Memory B cell (primary cell): ENCODE measurements around the gene TRIM13.
A peak's percentile ranks its signal among the peaks of the same experiment; 100 is the strongest.
"Not testable (repeated sequence)": the region's sequence is repeated elsewhere in the genome, so short reads cannot be mapped to it uniquely, and the experiment has no call there.

Source experiments
- ATAC-seq: fragments of 150-1000 bp; cut with Tn5 transposase; 2 replicates; pipeline ENCODE4 v1.10.0; 2021; ENCODE audit warnings: low read depth, mild to moderate bottlenecking, moderate library complexity
- DNase-seq, 2 donors: peaks; one replicate each; pipeline ENCODE4 v3.0.0; 2022; ENCODE audit warnings: low spot score in 2 of 2
- H3K27ac Mint-ChIP-seq: one replicate; pipeline ENCODE4 v1.8.0; 2022; ENCODE audit warnings: mild to moderate bottlenecking, moderate library complexity, mixed read lengths
- H3K27me3 Mint-ChIP-seq: one replicate; pipeline ENCODE4 v1.8.0; 2022; ENCODE audit warnings: mixed read lengths
- H3K36me3 Mint-ChIP-seq: one replicate; pipeline ENCODE4 v1.8.0; 2022; ENCODE audit warnings: mild to moderate bottlenecking, mixed read lengths
- H3K4me1 Mint-ChIP-seq: one replicate; pipeline ENCODE4 v1.8.0; 2022; ENCODE audit warnings: mixed read lengths
- H3K4me3 Mint-ChIP-seq: one replicate; pipeline ENCODE4 v1.8.0; 2022; ENCODE audit warnings: mild to moderate bottlenecking, moderate library complexity, mixed read lengths
- H3K9me3 Mint-ChIP-seq: one replicate; pipeline ENCODE4 v1.8.0; 2022; ENCODE audit warnings: mixed read lengths

The TRIM13 gene

DNA sequence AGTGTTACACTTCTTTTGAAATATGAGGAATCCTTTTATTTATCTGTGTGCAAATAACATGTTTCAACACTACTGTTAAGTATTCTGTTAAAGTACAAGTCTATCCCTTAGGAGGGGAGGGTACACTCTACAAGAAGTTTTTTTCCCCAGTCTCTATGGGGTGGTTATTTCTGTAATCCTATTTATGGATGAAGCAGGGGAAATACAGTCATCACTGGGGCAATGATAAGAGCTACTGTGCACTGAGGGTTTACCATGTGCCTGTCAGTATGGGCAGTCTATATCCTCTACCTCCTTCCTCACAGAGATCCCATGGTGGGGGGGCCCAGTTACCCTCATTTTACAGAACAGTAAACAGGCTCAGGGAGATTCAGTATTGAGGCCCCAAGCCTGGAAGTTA lies 16.6 kb upstream of the TRIM13 start:
- no peaks in the 10 kb centered on the region for H3K9me3 Mint-ChIP-seq
- H3K36me3 Mint-ChIP-seq, result peaks cover 4% of the 10 kb centered on the region
- peaks cover 4% of the 10 kb centered on the region for H3K4me1 Mint-ChIP-seq
- no peak for DNase-seq
- H3K27ac Mint-ChIP-seq, result no peak overlapping the region
- H3K27me3 Mint-ChIP-seq, result no peaks in the 10 kb centered on the region
- H3K4me3 Mint-ChIP-seq, result no peak overlapping the region
- no peak for ATAC-seq

DNA sequence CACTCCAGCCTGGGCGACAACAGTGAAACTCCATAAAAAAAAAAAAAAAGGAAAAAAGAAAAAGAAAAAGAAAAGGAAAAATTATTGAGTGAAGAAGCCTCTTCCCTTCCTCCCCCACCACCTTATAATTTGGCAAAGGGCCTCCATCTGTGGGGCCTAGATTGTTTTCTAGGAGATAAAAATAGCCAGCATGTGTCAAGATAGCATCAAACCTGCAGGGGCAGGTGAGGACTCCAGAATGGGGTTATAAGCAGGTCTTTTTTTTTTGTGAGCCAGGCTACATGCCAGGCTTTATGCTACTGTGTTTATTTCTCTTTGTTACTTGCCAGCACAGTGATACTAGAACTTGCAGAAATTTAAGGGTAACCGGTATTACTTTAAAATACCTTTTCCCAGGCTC lies 11.7 kb upstream of the TRIM13 start:
- DNase-seq (no peak), ATAC-seq (no peak)
- Mint-ChIP-seq H3K4me3 (no peak overlapping the region), H3K4me1 (no peaks in the 10 kb centered on the region), H3K27ac (no peak overlapping the region), H3K36me3 (peaks cover 4% of the 10 kb centered on the region), H3K27me3 (no peaks in the 10 kb centered on the region), H3K9me3 (no peaks in the 10 kb centered on the region)

DNA sequence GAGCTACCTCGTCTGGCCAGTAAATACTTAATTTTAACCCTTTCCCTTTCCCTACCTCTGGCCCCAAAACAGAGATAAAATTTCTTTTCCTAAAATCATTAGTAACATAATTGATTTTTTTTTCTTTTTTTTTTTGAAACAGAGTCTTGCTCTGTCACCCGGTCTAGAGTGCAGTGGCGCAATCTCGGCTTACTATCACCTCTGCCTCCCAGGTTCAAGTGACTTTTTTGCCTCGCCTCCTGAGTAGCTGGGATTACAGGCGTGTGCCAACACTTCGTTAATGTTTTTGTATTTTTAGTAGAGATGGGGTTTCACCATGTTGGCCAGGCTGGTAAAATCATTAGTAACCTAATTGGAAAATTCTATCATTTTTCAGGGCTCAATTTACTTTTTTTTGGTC lies 10.4 kb upstream of the TRIM13 start:
- Mint-ChIP-seq H3K27ac (peak overlapping the region; percentile 21), H3K4me3 (no peak overlapping the region), H3K9me3 (no peaks in the 10 kb centered on the region), H3K4me1 (peaks cover under 1% of the 10 kb centered on the region), H3K36me3 (peaks cover 4% of the 10 kb centered on the region), H3K27me3 (no peaks in the 10 kb centered on the region)
- DNase-seq, result no peak
- ATAC-seq, result no peak

DNA sequence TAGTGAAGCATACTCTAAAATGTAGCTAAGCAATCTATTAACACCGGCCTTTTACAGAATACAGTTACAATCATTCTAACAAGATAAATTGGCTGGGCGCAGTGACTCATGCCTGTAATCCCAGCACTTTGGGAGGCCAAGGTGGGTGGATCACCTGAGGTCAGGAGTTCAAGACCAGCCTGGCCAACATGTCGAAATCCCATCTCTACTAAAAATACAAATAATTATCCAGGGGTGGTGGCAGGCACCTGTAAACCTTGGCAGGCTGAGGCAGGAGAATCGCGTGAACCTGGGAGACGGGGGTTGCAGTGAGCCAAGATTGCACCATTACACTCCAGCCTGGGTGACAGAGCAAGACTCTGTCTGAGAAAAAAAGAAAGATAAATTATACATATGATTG lies 6.2 kb upstream of the TRIM13 start:
- H3K4me3 Mint-ChIP-seq, DNase-seq, H3K36me3 Mint-ChIP-seq, H3K9me3 Mint-ChIP-seq, H3K27me3 Mint-ChIP-seq, ATAC-seq, H3K27ac Mint-ChIP-seq, H3K4me1 Mint-ChIP-seq: not testable (repeated sequence)

DNA sequence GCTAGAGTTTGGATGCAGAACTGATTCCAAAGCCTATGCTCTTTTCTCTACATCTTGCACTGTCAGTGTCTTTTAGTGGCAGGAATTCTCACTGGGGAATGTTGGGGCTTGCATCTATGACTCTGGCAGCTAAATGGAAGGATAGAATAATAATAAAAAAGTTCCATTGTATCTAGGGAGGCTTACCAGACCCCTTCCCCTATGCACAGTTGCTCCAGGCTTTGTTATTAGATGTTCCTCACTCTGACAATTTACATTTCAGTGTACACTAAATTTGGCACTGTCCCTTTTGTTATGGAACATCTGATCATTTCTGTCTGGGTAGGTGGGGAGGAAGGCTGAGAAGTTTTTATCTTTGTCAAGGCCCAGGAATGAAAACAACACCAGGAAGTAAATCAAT lies 3.7 kb upstream of the TRIM13 start:
- Mint-ChIP-seq H3K27me3 (no peaks in the 10 kb centered on the region), H3K9me3 (no peaks in the 10 kb centered on the region)

DNA sequence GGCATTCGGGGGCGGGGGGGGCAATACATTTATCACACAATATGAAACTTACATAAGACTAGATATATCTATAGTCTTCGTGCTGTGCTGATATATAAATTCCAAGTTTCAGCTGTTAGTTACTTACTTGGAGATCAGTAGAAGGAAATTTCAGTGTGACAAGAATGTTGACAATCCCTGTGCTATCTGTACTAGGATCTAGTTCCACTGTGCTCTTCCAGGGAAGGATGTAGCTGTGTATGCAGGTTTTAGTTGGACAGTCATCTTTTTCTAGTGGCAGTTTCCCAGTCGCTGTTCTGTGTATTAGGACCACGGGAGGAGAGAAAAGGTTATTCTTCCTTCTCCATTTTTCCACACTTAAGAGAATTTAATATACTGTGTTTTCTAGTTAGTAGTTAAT lies 3.2 kb upstream of the TRIM13 start:
- peaks cover 5% of the 10 kb centered on the region for H3K36me3 Mint-ChIP-seq
- no peaks in the 10 kb centered on the region for H3K9me3 Mint-ChIP-seq
- no peak overlapping the region for H3K27ac Mint-ChIP-seq
- DNase-seq, result no peak
- H3K4me1 Mint-ChIP-seq, result peaks cover 18% of the 10 kb centered on the region
- no peaks in the 10 kb centered on the region for H3K27me3 Mint-ChIP-seq
- no peak for ATAC-seq
- H3K4me3 Mint-ChIP-seq, result no peak overlapping the region

More for the DNA sequence above, 3.7 kb upstream of the TRIM13 start:
- Mint-ChIP-seq H3K27ac (no peak overlapping the region), H3K4me3 (no peak overlapping the region), H3K36me3 (peaks cover 2% of the 10 kb centered on the region), H3K4me1 (peaks cover 14% of the 10 kb centered on the region)
- DNase-seq (no peak), ATAC-seq (no peak)

DNA sequence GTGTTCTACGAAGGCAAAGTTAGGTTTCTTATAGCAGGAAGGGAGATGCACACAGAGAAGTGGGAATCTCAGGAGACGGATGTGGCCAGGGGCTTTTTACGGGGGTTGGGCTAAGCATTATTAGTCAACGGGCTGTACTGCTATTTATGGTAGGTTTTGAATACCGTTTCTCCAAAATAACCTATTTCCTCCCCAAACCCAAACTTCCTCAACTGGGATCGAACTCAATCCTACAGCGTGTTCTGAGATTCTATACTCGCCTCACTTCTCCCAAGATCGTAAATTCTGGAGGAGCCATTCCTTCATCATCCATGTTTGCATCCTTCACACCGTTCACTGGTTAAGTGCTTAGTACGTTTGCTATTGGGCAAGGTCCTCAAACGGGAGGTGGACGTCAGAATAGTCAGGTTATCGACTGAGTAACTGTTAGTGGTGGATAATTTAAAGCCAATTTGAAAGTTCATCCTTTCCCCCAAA lies 1.2 kb upstream of the TRIM13 start:
- Mint-ChIP-seq H3K4me1 (peaks cover 26% of the 10 kb centered on the region), H3K36me3 (peaks cover 13% of the 10 kb centered on the region), H3K9me3 (no peaks in the 10 kb centered on the region), H3K4me3 (peak overlapping the region; percentile 77), H3K27me3 (no peaks in the 10 kb centered on the region), H3K27ac (peak overlapping the region; percentile 71)
- no peak for ATAC-seq
- no peak for DNase-seq

DNA sequence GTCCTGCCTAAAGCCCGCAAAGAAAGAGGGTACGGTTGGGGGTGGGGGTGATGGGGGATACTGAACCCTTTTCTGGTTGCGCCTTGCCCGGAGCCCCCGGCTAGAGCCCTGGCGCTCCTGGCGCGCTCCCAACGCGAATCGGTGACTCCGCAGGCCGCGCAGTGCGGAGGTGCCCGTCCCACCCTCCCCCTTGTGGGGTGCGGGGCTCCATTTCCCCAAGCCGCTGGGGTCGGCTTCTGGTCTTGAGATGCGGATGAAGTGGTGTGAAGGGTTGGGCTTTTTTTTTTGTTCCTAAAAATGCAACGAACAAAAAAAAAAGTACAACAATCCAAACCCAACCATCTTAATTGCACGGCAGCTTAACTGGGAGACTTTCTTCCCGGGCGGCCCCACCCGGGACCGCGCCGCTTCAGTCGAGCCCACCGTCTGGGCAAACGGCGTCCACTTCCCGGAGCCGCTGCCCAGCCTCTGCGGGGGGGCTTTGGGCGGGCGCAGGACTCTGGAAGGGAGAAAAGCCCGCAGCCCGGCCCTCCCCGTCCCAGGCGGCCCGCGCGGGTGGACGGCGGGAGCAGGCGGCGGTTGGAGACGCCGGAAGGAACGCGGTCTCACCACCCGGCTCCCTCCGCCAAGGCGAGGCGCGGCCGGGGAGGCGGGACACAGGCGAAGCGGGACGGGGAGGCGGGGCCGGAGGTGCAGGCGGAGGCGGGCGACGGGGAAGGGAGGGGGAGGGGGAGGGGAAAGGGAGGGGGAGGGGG lies 504 bp upstream of the TRIM13 start:
- H3K36me3 Mint-ChIP-seq, result peaks cover 13% of the 10 kb centered on the region

DNA sequence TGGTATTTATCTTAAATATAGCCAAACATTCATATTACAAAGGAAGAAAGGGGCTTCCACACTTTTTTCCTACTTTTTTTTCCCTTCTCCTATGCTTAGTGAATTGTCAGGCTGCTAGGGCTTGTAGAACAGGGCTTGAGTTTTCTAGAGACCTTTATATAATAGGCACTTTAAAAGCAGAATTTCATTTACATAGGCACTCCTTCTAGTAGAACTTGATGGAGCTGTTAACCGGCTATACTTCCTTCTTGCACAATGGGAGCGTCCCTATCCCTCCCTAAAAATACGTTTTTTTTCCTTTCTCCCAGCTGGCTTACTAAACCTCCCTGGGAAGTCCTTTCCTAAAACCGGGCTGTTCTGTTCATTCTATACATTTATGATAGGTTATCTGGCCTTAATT lies 1.1 kb downstream of the TRIM13 start:
- Mint-ChIP-seq H3K27ac (peak overlapping the region; percentile 71), H3K9me3 (no peaks in the 10 kb centered on the region), H3K27me3 (no peaks in the 10 kb centered on the region), H3K4me3 (peak overlapping the region; percentile 77), H3K4me1 (peaks cover 22% of the 10 kb centered on the region), H3K36me3 (peaks cover 13% of the 10 kb centered on the region)
- no peak for ATAC-seq
- no peak for DNase-seq

More for the DNA sequence above, 504 bp upstream of the TRIM13 start:
- ATAC-seq (peak; percentile 60), DNase-seq (peak; percentile 72 to 76)
- Mint-ChIP-seq H3K4me1 (peaks cover 26% of the 10 kb centered on the region), H3K27ac (peak overlapping the region; percentile 71), H3K27me3 (no peaks in the 10 kb centered on the region), H3K4me3 (peak overlapping the region; percentile 77), H3K9me3 (no peaks in the 10 kb centered on the region)

DNA sequence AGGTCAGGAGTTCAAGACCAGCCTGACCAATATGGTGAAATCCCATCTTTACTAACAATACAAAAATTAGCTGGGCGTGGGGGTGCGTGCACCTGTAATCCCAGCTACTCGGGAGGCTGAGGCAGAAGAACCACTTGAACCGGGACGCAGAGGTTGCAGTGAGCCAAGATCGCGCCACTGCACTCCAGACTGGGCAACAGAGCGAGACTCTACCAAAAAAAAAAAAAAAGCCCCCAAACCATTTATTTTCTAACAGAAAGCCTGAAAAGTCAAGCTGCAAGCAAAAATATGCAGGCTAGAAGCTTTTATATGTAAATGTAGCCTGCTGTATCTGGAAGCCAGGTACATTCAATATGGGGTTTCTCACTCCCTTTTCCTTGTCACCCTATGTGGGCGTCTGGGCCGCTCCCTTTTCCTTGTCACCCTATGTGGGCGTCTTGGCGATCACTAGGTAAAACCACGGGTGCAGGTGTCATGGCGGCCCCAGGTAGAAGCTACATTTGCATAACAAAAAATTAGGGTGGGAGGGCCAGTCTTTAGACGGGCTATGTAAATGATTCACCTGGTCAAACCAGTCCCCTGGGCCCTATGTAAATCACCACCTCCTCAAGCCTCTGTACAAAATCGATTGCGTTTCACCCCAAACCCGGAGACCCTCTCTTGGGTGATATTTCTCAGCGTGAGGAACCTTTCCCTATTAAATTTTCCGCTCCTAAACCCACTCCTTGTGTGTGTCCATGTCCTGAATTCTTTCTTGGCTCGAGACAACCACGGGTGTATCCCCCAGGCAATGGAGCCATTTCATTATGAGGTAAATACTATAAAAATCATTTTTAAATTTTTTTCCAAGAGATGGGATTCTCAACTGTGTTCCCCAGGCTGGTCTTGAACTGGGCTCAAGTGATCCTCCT lies 2.1 kb downstream of the TRIM13 start:
- Mint-ChIP-seq H3K36me3 (peaks cover 14% of the 10 kb centered on the region), H3K27me3 (no peaks in the 10 kb centered on the region), H3K27ac (peak overlapping the region; percentile 71), H3K9me3 (no peaks in the 10 kb centered on the region), H3K4me3 (peak overlapping the region; percentile 77), H3K4me1 (peaks cover 22% of the 10 kb centered on the region)
- no peak for DNase-seq
- ATAC-seq, result no peak

DNA sequence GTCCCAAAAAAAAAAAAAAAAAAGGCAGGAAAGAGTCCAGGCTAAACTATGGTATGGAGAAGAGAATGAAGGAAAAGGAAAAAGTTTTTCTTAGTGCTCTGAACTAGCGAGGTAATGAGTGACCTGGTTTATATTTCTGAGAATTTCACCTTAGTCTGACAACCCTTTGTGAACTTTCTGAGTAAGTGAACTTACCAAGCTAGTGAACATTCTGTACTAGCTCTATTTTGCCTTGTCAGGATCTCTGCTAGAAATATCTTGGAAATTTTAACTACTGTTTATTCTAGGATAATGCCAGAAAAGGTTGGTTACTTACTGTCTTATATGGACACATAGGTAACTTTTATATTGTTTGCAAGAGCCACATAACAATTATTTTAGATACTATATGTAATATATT lies 4.4 kb downstream of the TRIM13 start:
- ATAC-seq, result no peak
- Mint-ChIP-seq H3K36me3 (peaks cover 28% of the 10 kb centered on the region), H3K4me3 (no peak overlapping the region), H3K4me1 (peaks cover 19% of the 10 kb centered on the region), H3K27me3 (no peaks in the 10 kb centered on the region), H3K9me3 (no peaks in the 10 kb centered on the region), H3K27ac (peak overlapping the region; percentile 45)
- no peak for DNase-seq

DNA sequence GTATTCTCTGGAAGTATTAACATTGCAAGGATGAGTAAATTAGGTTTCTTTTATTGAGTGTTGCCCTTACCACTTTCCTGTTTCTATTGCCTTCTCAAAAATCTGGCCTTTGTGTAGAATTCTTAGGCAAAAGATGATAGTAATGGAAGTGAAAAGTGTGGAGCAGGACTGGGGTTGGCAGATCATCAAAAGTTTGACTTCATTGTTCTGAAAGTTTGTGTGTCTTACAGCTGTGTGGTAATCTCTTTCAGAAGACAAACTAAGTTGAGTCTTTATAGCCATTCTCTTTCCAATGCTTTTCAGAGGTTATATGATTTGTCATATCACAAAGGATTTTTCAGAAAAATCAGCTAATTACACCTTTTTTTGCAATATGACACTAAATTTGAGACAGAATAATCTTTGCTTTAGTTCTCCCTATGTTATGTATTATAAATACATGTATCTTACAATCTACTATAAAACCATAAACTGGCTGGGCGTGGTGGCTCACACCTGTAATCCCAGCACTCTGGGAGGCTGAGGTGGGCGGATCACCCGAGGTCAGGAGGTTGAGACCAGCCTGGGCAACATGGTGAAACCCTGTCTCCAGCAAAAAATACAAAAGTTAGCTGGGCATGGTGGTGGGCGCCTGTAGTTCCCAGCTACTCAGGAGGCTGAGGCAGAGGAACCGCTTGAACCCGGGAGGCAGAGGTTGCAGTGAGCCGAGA lies 9.7 kb downstream of the TRIM13 start:
- H3K27me3 Mint-ChIP-seq, result no peaks in the 10 kb centered on the region
- H3K4me1 Mint-ChIP-seq, result peaks cover 7% of the 10 kb centered on the region
- peaks cover 28% of the 10 kb centered on the region for H3K36me3 Mint-ChIP-seq
- ATAC-seq (no peak), DNase-seq (no peak)
- no peak overlapping the region for H3K4me3 Mint-ChIP-seq
- H3K9me3 Mint-ChIP-seq, result no peaks in the 10 kb centered on the region
- H3K27ac Mint-ChIP-seq, result no peak overlapping the region

DNA sequence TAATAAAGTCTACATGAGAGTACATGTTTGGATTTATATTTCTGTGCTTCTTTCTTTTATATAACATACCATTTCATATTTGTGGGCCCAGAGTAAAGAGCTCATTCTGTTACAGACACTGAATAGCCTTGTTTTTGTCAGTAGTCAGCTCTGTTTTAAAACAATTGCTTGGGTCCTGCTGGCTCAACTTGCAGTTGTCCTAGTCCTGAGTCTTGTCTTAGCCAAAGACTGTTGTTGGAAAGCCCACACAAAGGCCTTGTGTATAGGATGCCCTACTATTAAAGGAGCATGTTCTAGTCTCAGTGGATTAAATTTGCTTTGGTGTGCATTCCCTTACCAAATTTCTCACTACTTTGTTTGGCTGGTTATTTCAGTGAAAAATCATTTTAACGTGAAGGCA lies 14.6 kb downstream of the TRIM13 start:
- no peak for ATAC-seq
- DNase-seq, result no peak
- H3K27ac Mint-ChIP-seq, result peak overlapping the region; percentile 3
- H3K36me3 Mint-ChIP-seq, result peaks cover 29% of the 10 kb centered on the region
- H3K9me3 Mint-ChIP-seq, result no peaks in the 10 kb centered on the region
- no peaks in the 10 kb centered on the region for H3K27me3 Mint-ChIP-seq
- peaks cover 13% of the 10 kb centered on the region for H3K4me1 Mint-ChIP-seq
- no peak overlapping the region for H3K4me3 Mint-ChIP-seq
